ENCODE results near the gene TMEM145.

GRCh38 chr19:42326969-42327368 lies 13.9 kb downstream of the TMEM145 start:
- TF ChIP-seq CTCF (conservative IDR thresholded peaks at IDR 0.05; ENCODE audit: low read length) (no peak), EZH2phosphoT487 (IDR thresholded peaks at IDR 0.05; ENCODE audit: borderline replicate concordance, low read depth, low read length) (no peak)

Data from OCI-LY7 (cell line).